ENCODE data around the gene PSMG1.

PSMG1 gene

GRCh38 chr21:39175154-39175553, 8.1 kb downstream of the PSMG1 start:
- no peak for TF ChIP-seq TEAD4 (IDR thresholded peaks at IDR 0.05)
- no peak for TF ChIP-seq EP300 (IDR thresholded peaks at IDR 0.05; ENCODE audit: borderline replicate concordance)
- TF ChIP-seq EGR1 (IDR thresholded peaks at IDR 0.05), result no peak
- TF ChIP-seq CEBPB (IDR thresholded peaks at IDR 0.05), result no peak
- TF ChIP-seq USF1 (IDR thresholded peaks at IDR 0.05), result no peak

GRCh38 chr21:39173716-39174680, 9.3 kb downstream of the PSMG1 start:
- TF ChIP-seq TEAD4 (IDR thresholded peaks at IDR 0.05) (no peak), YY1 (IDR thresholded peaks at IDR 0.05; ENCODE audit: low read depth) (no peak), USF1 (IDR thresholded peaks at IDR 0.05) (no peak), TAF1 (IDR thresholded peaks at IDR 0.05; ENCODE audit: low read depth) (no peak), RAD21 (IDR thresholded peaks at IDR 0.05; ENCODE audit: low read depth) (no peak), TCF12 (IDR thresholded peaks at IDR 0.05; ENCODE audit: low read depth) (no peak), ZBTB7A (IDR thresholded peaks at IDR 0.05; ENCODE audit: low read depth) (no peak), CREB1 (IDR thresholded peaks at IDR 0.05; ENCODE audit: low read depth) (no peak), NFIC (IDR thresholded peaks at IDR 0.05) (no peak), EGR1 (IDR thresholded peaks at IDR 0.05) (no peak), EP300 (IDR thresholded peaks at IDR 0.05; ENCODE audit: borderline replicate concordance) (no peak), REST (IDR thresholded peaks at IDR 0.05; ENCODE audit: low read depth) (no peak), MAX (IDR thresholded peaks at IDR 0.05) (no peak)

- no peak for TF ChIP-seq MAX (IDR thresholded peaks at IDR 0.05)
- no peak for TF ChIP-seq EGR1 (IDR thresholded peaks at IDR 0.05)
- no peak for TF ChIP-seq EP300 (IDR thresholded peaks at IDR 0.05; ENCODE audit: borderline replicate concordance)
- TF ChIP-seq ZBTB7A (IDR thresholded peaks at IDR 0.05; ENCODE audit: low read depth), result no peak
- TF ChIP-seq FOXM1 (IDR thresholded peaks at IDR 0.05; ENCODE audit: borderline replicate concordance, low read depth), result no peak
- TF ChIP-seq CEBPB (IDR thresholded peaks at IDR 0.05), result no peak
- no peak for TF ChIP-seq YY1 (IDR thresholded peaks at IDR 0.05; ENCODE audit: low read depth)
- TF ChIP-seq TCF12 (IDR thresholded peaks at IDR 0.05; ENCODE audit: low read depth), result no peak
- TF ChIP-seq NFIC (IDR thresholded peaks at IDR 0.05), result no peak
- TF ChIP-seq CREB1 (IDR thresholded peaks at IDR 0.05; ENCODE audit: low read depth), result no peak
- TF ChIP-seq TAF1 (IDR thresholded peaks at IDR 0.05; ENCODE audit: low read depth), result no peak
Observed at GRCh38 chr21:39169906-39170305, 13.3 kb downstream of the PSMG1 start.

GRCh38 chr21:39168800-39169199, 14.5 kb downstream of the PSMG1 start:
- TF ChIP-seq REST (IDR thresholded peaks at IDR 0.05; ENCODE audit: low read depth) (no peak), TEAD4 (IDR thresholded peaks at IDR 0.05) (no peak), TAF1 (IDR thresholded peaks at IDR 0.05; ENCODE audit: low read depth) (no peak)

GRCh38 chr21:39164523-39164922, 18.7 kb downstream of the PSMG1 start:
- no peak for TF ChIP-seq NFIC (IDR thresholded peaks at IDR 0.05)
- TF ChIP-seq USF1 (IDR thresholded peaks at IDR 0.05), result no peak
- TF ChIP-seq CEBPB (IDR thresholded peaks at IDR 0.05), result no peak
- TF ChIP-seq MAX (IDR thresholded peaks at IDR 0.05), result no peak
- no peak for TF ChIP-seq TCF12 (IDR thresholded peaks at IDR 0.05; ENCODE audit: low read depth)
- no peak for TF ChIP-seq FOXM1 (IDR thresholded peaks at IDR 0.05; ENCODE audit: borderline replicate concordance, low read depth)
- TF ChIP-seq YY1 (IDR thresholded peaks at IDR 0.05; ENCODE audit: low read depth), result no peak
- TF ChIP-seq TEAD4 (IDR thresholded peaks at IDR 0.05), result no peak
- TF ChIP-seq EGR1 (IDR thresholded peaks at IDR 0.05), result no peak
- no peak for TF ChIP-seq ZBTB7A (IDR thresholded peaks at IDR 0.05; ENCODE audit: low read depth)
- TF ChIP-seq TAF1 (IDR thresholded peaks at IDR 0.05; ENCODE audit: low read depth), result no peak
- no peak for TF ChIP-seq EP300 (IDR thresholded peaks at IDR 0.05; ENCODE audit: borderline replicate concordance)
- TF ChIP-seq CREB1 (IDR thresholded peaks at IDR 0.05; ENCODE audit: low read depth), result no peak
- no peak for TF ChIP-seq RAD21 (IDR thresholded peaks at IDR 0.05; ENCODE audit: low read depth)
- no peak for TF ChIP-seq REST (IDR thresholded peaks at IDR 0.05; ENCODE audit: low read depth)
